GM18505 (cell line): ENCODE data around the gene NSD1.

Source experiments
- ATAC-seq: cut with Tn5 transposase; IDR thresholded peaks from one replicate; pipeline ENCODE4 v1.9.1; 2021; ENCODE audit not compliant: unreplicated experiment
- POLR2A ChIP-seq: IDR thresholded peaks from 4 replicates; pipeline ENCODE4 v1.6.1; 2011; ENCODE audit warnings: borderline replicate concordance; ENCODE audit not compliant: insufficient read depth, insufficient read length; ENCODE audit errors: extremely low read depth

NSD1 gene

DNA sequence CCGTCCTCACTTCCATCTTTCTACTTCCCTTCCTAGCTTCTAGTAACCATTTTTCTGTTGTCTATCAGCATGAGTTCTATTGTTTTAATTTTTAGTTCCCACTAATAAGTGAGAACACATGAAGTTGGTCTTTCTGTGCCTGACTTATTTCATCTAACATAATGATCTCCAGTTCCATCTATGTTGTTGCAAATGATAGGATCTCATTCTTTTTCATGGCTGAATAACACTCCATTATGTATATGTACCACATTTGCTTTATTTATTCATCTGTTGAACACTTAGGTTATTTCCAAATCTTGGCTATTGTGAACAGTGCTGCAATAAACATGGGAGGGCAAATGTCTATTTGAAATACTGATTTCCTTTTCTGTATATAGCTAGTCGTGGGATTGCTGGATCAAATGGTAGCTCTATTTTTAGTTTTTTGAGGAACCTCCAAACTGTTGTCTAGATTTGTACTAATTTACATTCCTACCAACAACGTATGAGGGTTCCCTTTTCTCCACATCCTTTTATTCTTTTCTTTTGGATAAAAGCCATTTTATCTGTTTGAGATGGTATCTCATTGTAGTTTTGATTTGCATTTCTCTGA is 50.3 kb downstream of the NSD1 start:
- ATAC-seq: no peak
- TF ChIP-seq POLR2A: no peak

DNA sequence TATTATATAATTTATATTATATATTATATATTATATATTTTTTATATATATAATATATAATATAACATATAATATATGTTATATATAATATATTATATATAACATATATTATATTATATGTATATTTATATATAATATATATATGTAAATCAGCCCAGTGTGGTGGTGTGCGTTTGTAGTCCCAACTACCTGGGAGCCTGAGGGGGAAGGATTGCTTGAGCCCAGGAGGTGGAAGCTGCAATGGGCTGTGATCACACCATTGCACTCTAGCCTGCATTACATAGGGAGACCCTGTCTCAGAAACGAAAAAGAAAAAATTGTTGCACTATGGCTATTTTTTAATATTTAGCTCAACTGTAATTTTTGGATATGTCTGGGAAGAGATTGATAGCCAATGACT is 52.4 kb downstream of the NSD1 start:
- no peak for ATAC-seq

DNA sequence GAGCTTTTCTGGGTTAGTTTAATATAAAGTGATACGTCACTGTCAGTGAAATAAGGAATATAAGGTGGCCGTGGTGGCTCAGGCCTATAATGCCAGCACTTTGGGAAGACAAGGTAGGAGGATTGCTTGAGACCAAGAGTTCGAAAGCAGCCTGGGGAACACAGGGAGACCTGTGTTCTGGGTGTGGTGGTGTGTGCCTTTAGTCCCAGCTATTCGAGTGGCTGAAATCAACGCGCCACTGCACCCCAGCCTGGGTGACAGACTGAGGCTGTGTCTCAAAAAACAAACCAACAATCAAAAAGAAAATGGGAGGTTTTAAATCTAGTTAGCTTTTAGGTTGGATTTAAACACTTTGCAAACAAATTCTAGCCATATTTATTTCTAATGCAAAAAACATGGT is 53.1 kb downstream of the NSD1 start:
- no peak for TF ChIP-seq POLR2A
- ATAC-seq: no peak

More for the DNA sequence above, 52.4 kb downstream of the NSD1 start:
- no peak for TF ChIP-seq POLR2A

- ATAC-seq: no peak
- no peak for TF ChIP-seq POLR2A
Observed at GRCh38 chr5:177188775-177189174, 55.2 kb downstream of the NSD1 start.

GRCh38 chr5:177189416-177189815 is 55.8 kb downstream of the NSD1 start:
- no peak for TF ChIP-seq POLR2A
- no peak for ATAC-seq

DNA sequence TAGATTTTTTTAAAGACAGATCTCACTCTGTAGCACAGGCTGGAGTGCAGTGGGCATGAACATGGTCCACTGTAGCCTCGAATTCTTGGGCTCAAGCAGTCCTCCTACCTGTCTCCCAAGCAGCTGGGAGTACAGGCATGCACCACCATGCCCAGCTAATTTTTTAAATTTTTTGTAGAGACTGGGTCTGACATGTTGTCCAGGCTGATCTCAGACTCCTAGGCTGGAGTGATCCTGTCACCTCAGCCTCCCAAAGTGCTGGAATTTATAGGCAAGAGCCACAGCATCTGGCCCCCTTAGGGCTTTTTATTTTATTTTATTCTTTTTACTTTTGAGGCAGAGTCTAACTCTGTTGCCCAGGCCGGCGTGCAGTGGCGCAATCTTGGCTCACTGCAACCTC is 56.4 kb downstream of the NSD1 start:
- no peak for ATAC-seq
- TF ChIP-seq POLR2A: no peak

DNA sequence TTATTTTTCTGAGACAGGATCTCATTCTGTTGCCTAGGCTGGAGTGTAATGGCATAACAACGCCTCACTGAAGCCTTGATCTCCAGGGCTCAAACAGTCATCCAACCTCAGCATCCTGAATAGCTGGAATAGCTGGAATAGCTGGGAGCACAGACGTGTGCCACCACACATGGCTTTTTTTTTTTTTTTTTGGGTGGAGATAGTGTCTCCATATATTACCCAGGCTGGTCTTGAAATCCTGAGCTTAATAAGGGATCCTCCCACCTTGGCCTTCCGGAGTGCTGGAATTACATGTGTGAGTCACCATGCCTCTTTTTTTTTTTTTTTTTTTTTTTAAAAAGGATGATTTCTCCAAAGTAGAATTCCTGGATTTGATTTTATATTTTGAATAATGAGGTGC is 60.7 kb downstream of the NSD1 start:
- no peak for ATAC-seq
- TF ChIP-seq POLR2A: no peak

GRCh38 chr5:177195307-177195952 is 61.9 kb downstream of the NSD1 start:
- ATAC-seq: no peak
- no peak for TF ChIP-seq POLR2A

DNA sequence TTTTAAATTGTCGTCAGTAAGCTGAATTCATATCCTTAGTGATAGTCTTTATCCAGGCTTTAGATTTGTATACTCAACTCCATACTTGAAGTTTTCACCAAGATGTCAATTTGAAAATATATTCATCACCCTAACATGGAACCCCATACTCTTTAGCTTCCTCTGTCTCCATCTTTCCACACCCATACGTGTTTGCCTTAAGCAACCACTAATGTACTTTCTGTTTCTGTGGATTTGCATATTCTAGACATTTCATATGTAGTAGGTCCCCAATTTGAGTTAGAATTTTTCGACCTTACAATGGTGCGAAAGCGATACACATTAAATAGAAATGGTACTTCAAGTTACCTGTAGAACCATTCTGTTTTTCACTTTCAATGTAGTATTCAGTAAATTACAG is 65.2 kb downstream of the NSD1 start:
- ATAC-seq: no peak
- no peak for TF ChIP-seq POLR2A

DNA sequence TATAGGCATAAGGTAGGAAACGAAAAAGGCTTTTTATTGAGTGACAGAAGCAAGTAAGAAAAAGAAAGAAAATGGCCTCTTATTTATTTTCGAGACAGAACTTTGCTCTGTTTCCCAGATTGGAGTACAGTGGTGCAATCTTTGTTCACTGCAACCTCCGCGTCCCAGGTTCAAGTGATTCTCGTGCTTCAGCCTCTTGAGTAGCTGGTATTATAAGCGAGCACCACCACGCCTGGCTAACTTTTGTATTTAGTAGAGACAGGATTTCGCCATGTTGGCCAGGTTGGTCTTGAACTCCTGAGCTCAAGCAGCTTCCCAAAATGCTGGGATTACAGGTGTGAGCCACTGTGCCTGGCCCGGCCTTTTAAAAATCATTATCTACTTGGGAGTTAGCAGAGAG is 70.7 kb downstream of the NSD1 start:
- ATAC-seq: no peak
- no peak for TF ChIP-seq POLR2A

DNA sequence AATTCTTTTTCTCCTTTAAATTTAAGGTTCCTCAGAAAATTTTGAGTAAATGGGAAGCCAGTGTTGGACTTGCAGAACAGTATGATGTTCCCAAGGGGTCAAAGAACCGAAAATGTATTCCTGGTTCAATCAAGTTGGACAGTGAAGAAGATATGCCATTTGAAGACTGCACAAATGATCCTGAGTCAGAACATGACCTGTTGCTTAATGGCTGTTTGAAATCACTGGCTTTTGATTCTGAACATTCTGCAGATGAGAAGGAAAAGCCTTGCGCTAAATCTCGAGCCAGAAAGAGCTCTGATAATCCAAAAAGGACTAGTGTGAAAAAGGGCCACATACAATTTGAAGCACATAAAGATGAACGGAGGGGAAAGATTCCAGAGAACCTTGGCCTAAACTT is 76.0 kb downstream of the NSD1 start:
- no peak for TF ChIP-seq POLR2A
- ATAC-seq: no peak

- no peak for ATAC-seq
Observed at GRCh38 chr5:177212242-177212641, 78.7 kb downstream of the NSD1 start.

GRCh38 chr5:177220576-177220975 is 87.0 kb downstream of the NSD1 start:
- ATAC-seq: no peak
- TF ChIP-seq POLR2A: no peak

More at GRCh38 chr5:177212242-177212641, 78.7 kb downstream of the NSD1 start:
- no peak for TF ChIP-seq POLR2A

GRCh38 chr5:177222269-177222668 is 88.7 kb downstream of the NSD1 start:
- TF ChIP-seq POLR2A: no peak
- ATAC-seq: no peak
